HepG2 (cell line): ENCODE measurements around the gene FKBP5.

Source experiments
- ELF1 ChIP-seq: sonication (generic); formaldehyde crosslinking; IDR thresholded peaks from 2 replicates; pipeline ENCODE4 v1.4.0; 2020; ENCODE audit warnings: missing genetic modification reagents
- EP300 ChIP-seq, 3 experiments: sonication (generic) in 1 of 3; formaldehyde crosslinking in 1 of 3; IDR thresholded peaks; 2 replicates each; pipeline versions ENCODE4 v1.5.1 to v1.6.1; 2011 to 2020; ENCODE audit warnings: low read depth in 2 of 3, low read length in 2 of 3, borderline replicate concordance in 1 of 3, improper control_type of control experiment in 1 of 3, mild to moderate bottlenecking in 1 of 3, missing genetic modification reagents in 1 of 3, moderate library complexity in 1 of 3
- NR3C1 ChIP-seq: sonication (generic); formaldehyde crosslinking; IDR thresholded peaks from 2 replicates; pipeline ENCODE4 v1.4.0; 2020; ENCODE audit warnings: missing genetic modification reagents
- REST ChIP-seq, 2 experiments: IDR thresholded peaks; 2 replicates each; pipeline ENCODE4 v1.6.1; 2011 to 2012; ENCODE audit warnings: low read length in 2 of 2, borderline replicate concordance in 1 of 2, low read depth in 1 of 2, mild to moderate bottlenecking in 1 of 2, moderate library complexity in 1 of 2
- RXRA ChIP-seq: sonication (generic); formaldehyde crosslinking; IDR thresholded peaks from 2 replicates; pipeline ENCODE4 v1.5.1; 2020; ENCODE audit warnings: missing genetic modification reagents
- SRSF4 ChIP-seq: fragments of 200-400 bp; formaldehyde crosslinking; IDR thresholded peaks from one replicate; pipeline ENCODE4 v1.6.1; 2018; ENCODE audit warnings: mild to moderate bottlenecking, low read depth, low read length, moderate library complexity; ENCODE audit not compliant: poor library complexity, severe bottlenecking
- TFAP4 ChIP-seq: sonication (generic); IDR thresholded peaks from 2 replicates; pipeline ENCODE4 v1.6.1; 2016; ENCODE audit warnings: low read depth, borderline replicate concordance
- ZBTB40 ChIP-seq, 2 experiments: fragments of 450-650 bp in 1 of 2; sonication (generic) in 1 of 2; formaldehyde crosslinking in 1 of 2; IDR thresholded peaks; 2 replicates each; pipeline versions ENCODE4 v1.6.1 to v1.8.0; 2016 to 2022; ENCODE audit warnings: antibody characterized with exemption in 1 of 2, mild to moderate bottlenecking in 1 of 2, missing genetic modification reagents in 1 of 2
- ZNF280B ChIP-seq: sonication (generic); formaldehyde crosslinking; IDR thresholded peaks from 2 replicates; pipeline ENCODE4 v1.5.0; 2020; ENCODE audit warnings: missing genetic modification reagents, mild to moderate bottlenecking, borderline replicate concordance

- no peak for TF ChIP-seq RXRA (CRISPR knock-in tag)
- TF ChIP-seq EP300 (IDR thresholded peaks at IDR 0.05; ENCODE audit: low read depth in 2 of 2, low read length in 2 of 2), result no peak
- no peak for TF ChIP-seq EP300 (CRISPR knock-in tag; IDR thresholded peaks at IDR 0.05; ENCODE audit: borderline replicate concordance)
- no peak for TF ChIP-seq ZBTB40 (IDR thresholded peaks at IDR 0.05)
- TF ChIP-seq ZBTB40 (CRISPR knock-in tag; IDR thresholded peaks at IDR 0.05), result no peak
- TF ChIP-seq TFAP4, result no peak
- TF ChIP-seq SRSF4, result no peak
- no peak for TF ChIP-seq NR3C1 (CRISPR knock-in tag)
- no peak for TF ChIP-seq ELF1
- TF ChIP-seq ZNF280B (CRISPR knock-in tag), result no peak
- no peak for TF ChIP-seq REST (IDR thresholded peaks at IDR 0.05; ENCODE audit: borderline replicate concordance in 1 of 2, low read depth in 1 of 2, low read length in 2 of 2)
Measured at GRCh38 chr6:35669451-35670045, 19.2 kb downstream of the FKBP5 start.
